WTC11 (cell line): ENCODE measurements around the gene PDE6B. TPM values are rescaled to one million over a fixed set of nuclear protein-coding genes. Genes with fewer than 3 reads are reported as not detected.
A peak's percentile ranks its signal among the peaks of the same experiment; 100 is the strongest.

Experiments
- ATAC-seq: fragments of 200-7000 bp; cut with Tn5 transposase; 2 replicates; pipeline ENCODE4 v1.10.0; 2021; ENCODE audit warnings: mild to moderate bottlenecking, moderate library complexity
- CTCF ChIA-PET: fragments of 300-600 bp; sonication (Branson Sonifier 250); formaldehyde crosslinking; loops from one replicate; lab custom pipeline; 2021; ENCODE audit warnings: antibody characterized with exemption; lab: Charles Lee
- POLR2A ChIA-PET: fragments of 350-600 bp; sonication (Branson Sonifier 250); formaldehyde crosslinking; loops from one replicate; lab custom pipeline; 2021; ENCODE audit warnings: antibody characterized with exemption; lab: Charles Lee
- DNase-seq: peaks from one replicate; pipeline ENCODE4 v3.0.0; 2021; ENCODE audit warnings: low spot score
- H3K27ac Mint-ChIP-seq: 2 replicates; pipeline ENCODE4 v1.8.0; 2021; ENCODE audit warnings: mixed read lengths
- H3K27me3 Mint-ChIP-seq: 2 replicates; pipeline ENCODE4 v1.8.0; 2021; ENCODE audit warnings: low read depth, mild to moderate bottlenecking, moderate library complexity, mixed read lengths
- H3K36me3 Mint-ChIP-seq: 2 replicates; pipeline ENCODE4 v1.8.0; 2021; ENCODE audit warnings: mixed read lengths
- H3K4me1 Mint-ChIP-seq: 2 replicates; pipeline ENCODE4 v1.8.0; 2022; ENCODE audit warnings: mixed read lengths
- H3K4me3 Mint-ChIP-seq: 2 replicates; pipeline ENCODE4 v1.8.0; 2021; ENCODE audit warnings: mild to moderate bottlenecking, moderate library complexity, mixed read lengths
- H3K9me3 Mint-ChIP-seq: 2 replicates; pipeline ENCODE4 v1.8.0; 2021; ENCODE audit warnings: mixed read lengths
- ATF2 ChIP-seq: sonication (generic); formaldehyde crosslinking; IDR thresholded peaks from 2 replicates; pipeline ENCODE4 v1.8.1; 2022; ENCODE audit warnings: low read depth, missing genetic modification reagents, borderline replicate concordance
- CDX4 ChIP-seq: fragments of 250-450 bp; sonication (Bioruptor Pico); IDR thresholded peaks from 2 replicates; pipeline ENCODE4 v1.9.0; 2021; ENCODE audit warnings: moderate library complexity, mild to moderate bottlenecking, inconsistent platforms, borderline replicate concordance
- CREB1 ChIP-seq: sonication (generic); formaldehyde crosslinking; IDR thresholded peaks from 2 replicates; pipeline ENCODE4 v1.8.0; 2023; ENCODE audit warnings: mild to moderate bottlenecking, missing genetic modification reagents
- E2F4 ChIP-seq: sonication (generic); formaldehyde crosslinking; IDR thresholded peaks from 2 replicates; pipeline ENCODE4 v1.8.1; 2022; ENCODE audit warnings: low read depth, mild to moderate bottlenecking, moderate library complexity, missing genetic modification reagents, borderline replicate concordance
- ETV6 ChIP-seq: sonication (generic); formaldehyde crosslinking; IDR thresholded peaks from 2 replicates; pipeline ENCODE4 v1.8.1; 2022; ENCODE audit warnings: mild to moderate bottlenecking, missing genetic modification reagents
- FOXK1 ChIP-seq: sonication (generic); formaldehyde crosslinking; IDR thresholded peaks from 2 replicates; pipeline ENCODE4 v1.8.0; 2022; ENCODE audit warnings: mild to moderate bottlenecking, moderate library complexity, missing genetic modification reagents
- GABPB1 ChIP-seq: sonication (generic); formaldehyde crosslinking; IDR thresholded peaks from 2 replicates; pipeline ENCODE4 v1.8.1; 2023; ENCODE audit warnings: mild to moderate bottlenecking, missing genetic modification reagents
- MLX ChIP-seq: sonication (generic); formaldehyde crosslinking; IDR thresholded peaks from 2 replicates; pipeline ENCODE4 v1.8.1; 2023; ENCODE audit warnings: mild to moderate bottlenecking, missing genetic modification reagents, moderate library complexity
- NFATC4 ChIP-seq: fragments of 250-450 bp; sonication (Bioruptor Pico); IDR thresholded peaks from 2 replicates; pipeline ENCODE4 v1.9.0; 2021; ENCODE audit warnings: mild to moderate bottlenecking
- NR2C2 ChIP-seq: sonication (generic); formaldehyde crosslinking; IDR thresholded peaks from 2 replicates; pipeline ENCODE4 v1.8.0; 2022; ENCODE audit warnings: mild to moderate bottlenecking, missing genetic modification reagents
- RELA ChIP-seq: sonication (generic); formaldehyde crosslinking; IDR thresholded peaks from 2 replicates; pipeline ENCODE4 v1.8.1; 2022; ENCODE audit warnings: missing genetic modification reagents, mild to moderate bottlenecking, borderline replicate concordance
- SMAD4 ChIP-seq: sonication (generic); formaldehyde crosslinking; IDR thresholded peaks from 2 replicates; pipeline ENCODE4 v1.8.0; 2022; ENCODE audit warnings: mild to moderate bottlenecking, missing genetic modification reagents
- SOX15 ChIP-seq: fragments of 250-450 bp; sonication (Bioruptor Pico); IDR thresholded peaks from 2 replicates; pipeline ENCODE4 v1.9.0; 2021; ENCODE audit warnings: mild to moderate bottlenecking
- TP53 ChIP-seq: sonication (generic); formaldehyde crosslinking; IDR thresholded peaks from 2 replicates; pipeline ENCODE4 v1.8.1; 2023; ENCODE audit warnings: mild to moderate bottlenecking, missing genetic modification reagents
- ZBTB43 ChIP-seq: sonication (generic); formaldehyde crosslinking; IDR thresholded peaks from 2 replicates; pipeline ENCODE4 v1.8.1; 2023; ENCODE audit warnings: mild to moderate bottlenecking, missing genetic modification reagents
- total RNA-seq: library from RNA; stranded (reverse); gene quantifications from 3 replicates; pipeline ENCODE4 v1.2.3, GENCODE V29; 2021
- TF ChIP-seq, protein P1 (sequence below): sonication (generic); formaldehyde crosslinking; IDR thresholded peaks from 2 replicates; pipeline ENCODE4 v1.8.0; 2023; ENCODE audit warnings: missing genetic modification reagents
- TF ChIP-seq, protein P2 (sequence below): fragments of 250-450 bp; sonication (Bioruptor Pico); IDR thresholded peaks from 2 replicates; pipeline ENCODE4 v1.8.0; 2021; ENCODE audit warnings: mild to moderate bottlenecking
- TF ChIP-seq, protein P3 (sequence below): sonication (generic); formaldehyde crosslinking; IDR thresholded peaks from 2 replicates; pipeline ENCODE4 v1.8.1; 2022; ENCODE audit warnings: missing genetic modification reagents, borderline replicate concordance
- TF ChIP-seq, protein P4 (sequence below): sonication (generic); formaldehyde crosslinking; IDR thresholded peaks from 2 replicates; pipeline ENCODE4 v1.8.0; 2022; ENCODE audit warnings: mild to moderate bottlenecking, missing genetic modification reagents

Gene PDE6B
- total RNA-seq, 1 experiment from 2014 or later = 7.1 TPM

- Mint-ChIP-seq H3K4me3 (no peak overlapping the region), H3K9me3 (no peaks in the 10 kb centered on the region), H3K27ac (no peak overlapping the region), H3K27me3 (no peaks in the 10 kb centered on the region; the same call in 1 of the 2 replicates), H3K4me1 (peaks cover 7% of the 10 kb centered on the region; the same call in 1 of the 2 replicates), H3K36me3 (no peaks in the 10 kb centered on the region)
- ChIA-PET CTCF (interaction anchor here (1.3 to 2.9 kb wide), 2 partner anchors 9 to 106 kb away, joined by 8 to 35 read pairs; partner anchors contain the start of genes ATP5ME, MYL5 and TMEM271), POLR2A (no interaction called here)
- ATAC-seq (no peak), DNase-seq (no peak)
- TF ChIP-seq SOX15 (no peak), ETV6 (no peak), E2F4 (CRISPR knock-in tag) (0 out of 2 replicates have a peak, but pooled peaks have one; percentile 28), RELA (CRISPR knock-in tag) (no peak)
- TF ChIP-seq, protein P1, sequence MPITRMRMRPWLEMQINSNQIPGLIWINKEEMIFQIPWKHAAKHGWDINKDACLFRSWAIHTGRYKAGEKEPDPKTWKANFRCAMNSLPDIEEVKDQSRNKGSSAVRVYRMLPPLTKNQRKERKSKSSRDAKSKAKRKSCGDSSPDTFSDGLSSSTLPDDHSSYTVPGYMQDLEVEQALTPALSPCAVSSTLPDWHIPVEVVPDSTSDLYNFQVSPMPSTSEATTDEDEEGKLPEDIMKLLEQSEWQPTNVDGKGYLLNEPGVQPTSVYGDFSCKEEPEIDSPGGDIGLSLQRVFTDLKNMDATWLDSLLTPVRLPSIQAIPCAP (CRISPR knock-in tag) = no peak
Observed at GRCh38 chr4:682490-683172, 57.3 kb downstream of the PDE6B start.

- Mint-ChIP-seq H3K27me3 (no peaks in the 10 kb centered on the region; the same call in 1 of the 2 replicates), H3K27ac (no peak overlapping the region), H3K4me3 (no peak overlapping the region), H3K9me3 (no peaks in the 10 kb centered on the region), H3K36me3 (no peaks in the 10 kb centered on the region), H3K4me1 (peaks cover 9% of the 10 kb centered on the region; the same call in 1 of the 2 replicates)
- no peak for DNase-seq
- ChIA-PET CTCF (interaction anchor here (0.5 to 3.5 kb wide), 45 partner anchors 8 to 503 kb away, joined by 3 to 67 read pairs (median 5); partner anchors contain the start of genes ATP5ME, GAK, MYL5 and PCGF3), POLR2A (no interaction called here)
- ATAC-seq = peak; percentile 2
- TF ChIP-seq TP53 (CRISPR knock-in tag) (no peak), FOXK1 (no peak), GABPB1 (CRISPR knock-in tag) (no peak), CREB1 (CRISPR knock-in tag) (no peak), ATF2 (CRISPR knock-in tag) (no peak), NR2C2 (no peak), ZBTB43 (CRISPR knock-in tag) (no peak), CDX4 (CRISPR knock-in tag) (no peak), MLX (CRISPR knock-in tag) (no peak), SMAD4 (CRISPR knock-in tag) (no peak), SOX15 (no peak), NFATC4 (no peak)
- TF ChIP-seq, protein P2, sequence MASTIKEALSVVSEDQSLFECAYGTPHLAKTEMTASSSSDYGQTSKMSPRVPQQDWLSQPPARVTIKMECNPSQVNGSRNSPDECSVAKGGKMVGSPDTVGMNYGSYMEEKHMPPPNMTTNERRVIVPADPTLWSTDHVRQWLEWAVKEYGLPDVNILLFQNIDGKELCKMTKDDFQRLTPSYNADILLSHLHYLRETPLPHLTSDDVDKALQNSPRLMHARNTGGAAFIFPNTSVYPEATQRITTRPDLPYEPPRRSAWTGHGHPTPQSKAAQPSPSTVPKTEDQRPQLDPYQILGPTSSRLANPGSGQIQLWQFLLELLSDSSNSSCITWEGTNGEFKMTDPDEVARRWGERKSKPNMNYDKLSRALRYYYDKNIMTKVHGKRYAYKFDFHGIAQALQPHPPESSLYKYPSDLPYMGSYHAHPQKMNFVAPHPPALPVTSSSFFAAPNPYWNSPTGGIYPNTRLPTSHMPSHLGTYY (CRISPR knock-in tag) = no peak
- TF ChIP-seq, protein P3, sequence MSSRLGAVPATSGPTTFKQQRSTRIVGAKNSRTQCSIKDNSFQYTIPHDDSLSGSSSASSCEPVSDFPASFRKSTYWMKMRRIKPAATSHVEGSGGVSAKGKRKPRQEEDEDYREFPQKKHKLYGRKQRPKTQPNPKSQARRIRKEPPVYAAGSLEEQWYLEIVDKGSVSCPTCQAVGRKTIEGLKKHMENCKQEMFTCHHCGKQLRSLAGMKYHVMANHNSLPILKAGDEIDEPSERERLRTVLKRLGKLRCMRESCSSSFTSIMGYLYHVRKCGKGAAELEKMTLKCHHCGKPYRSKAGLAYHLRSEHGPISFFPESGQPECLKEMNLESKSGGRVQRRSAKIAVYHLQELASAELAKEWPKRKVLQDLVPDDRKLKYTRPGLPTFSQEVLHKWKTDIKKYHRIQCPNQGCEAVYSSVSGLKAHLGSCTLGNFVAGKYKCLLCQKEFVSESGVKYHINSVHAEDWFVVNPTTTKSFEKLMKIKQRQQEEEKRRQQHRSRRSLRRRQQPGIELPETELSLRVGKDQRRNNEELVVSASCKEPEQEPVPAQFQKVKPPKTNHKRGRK (CRISPR knock-in tag) = no peak
- TF ChIP-seq, protein P4, sequence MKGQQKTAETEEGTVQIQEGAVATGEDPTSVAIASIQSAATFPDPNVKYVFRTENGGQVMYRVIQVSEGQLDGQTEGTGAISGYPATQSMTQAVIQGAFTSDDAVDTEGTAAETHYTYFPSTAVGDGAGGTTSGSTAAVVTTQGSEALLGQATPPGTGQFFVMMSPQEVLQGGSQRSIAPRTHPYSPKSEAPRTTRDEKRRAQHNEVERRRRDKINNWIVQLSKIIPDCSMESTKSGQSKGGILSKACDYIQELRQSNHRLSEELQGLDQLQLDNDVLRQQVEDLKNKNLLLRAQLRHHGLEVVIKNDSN (CRISPR knock-in tag) = no peak
Observed at GRCh38 chr4:683247-683897, 58.0 kb downstream of the PDE6B start.
